Activated CD8-positive, alpha-beta memory T cell treated with anti-CD3 and anti-CD28 coated beads for 1 hour (primary cell): ENCODE data around the gene PLTP.
"Not testable (repeated sequence)": the region's sequence is repeated elsewhere in the genome, so short reads cannot be mapped to it uniquely, and the experiment has no call there.

Experiments
- DNase-seq, 2 donors: peaks; one replicate each; pipeline ENCODE4 v3.0.0-alpha.2; 2020; ENCODE audit warnings: low read depth in 1 of 2; ENCODE audit errors: extremely low read depth in 1 of 2

Gene PLTP, protein sequence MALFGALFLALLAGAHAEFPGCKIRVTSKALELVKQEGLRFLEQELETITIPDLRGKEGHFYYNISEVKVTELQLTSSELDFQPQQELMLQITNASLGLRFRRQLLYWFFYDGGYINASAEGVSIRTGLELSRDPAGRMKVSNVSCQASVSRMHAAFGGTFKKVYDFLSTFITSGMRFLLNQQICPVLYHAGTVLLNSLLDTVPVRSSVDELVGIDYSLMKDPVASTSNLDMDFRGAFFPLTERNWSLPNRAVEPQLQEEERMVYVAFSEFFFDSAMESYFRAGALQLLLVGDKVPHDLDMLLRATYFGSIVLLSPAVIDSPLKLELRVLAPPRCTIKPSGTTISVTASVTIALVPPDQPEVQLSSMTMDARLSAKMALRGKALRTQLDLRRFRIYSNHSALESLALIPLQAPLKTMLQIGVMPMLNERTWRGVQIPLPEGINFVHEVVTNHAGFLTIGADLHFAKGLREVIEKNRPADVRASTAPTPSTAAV

GRCh38 chr20:45911486-45912343, at the start of gene PLTP:
TSS of gene PLTP (minus strand) at chr20:45912155. CDS start at chr20:45911452, 703 bp downstream.
- DNase-seq = no peak

DNA sequence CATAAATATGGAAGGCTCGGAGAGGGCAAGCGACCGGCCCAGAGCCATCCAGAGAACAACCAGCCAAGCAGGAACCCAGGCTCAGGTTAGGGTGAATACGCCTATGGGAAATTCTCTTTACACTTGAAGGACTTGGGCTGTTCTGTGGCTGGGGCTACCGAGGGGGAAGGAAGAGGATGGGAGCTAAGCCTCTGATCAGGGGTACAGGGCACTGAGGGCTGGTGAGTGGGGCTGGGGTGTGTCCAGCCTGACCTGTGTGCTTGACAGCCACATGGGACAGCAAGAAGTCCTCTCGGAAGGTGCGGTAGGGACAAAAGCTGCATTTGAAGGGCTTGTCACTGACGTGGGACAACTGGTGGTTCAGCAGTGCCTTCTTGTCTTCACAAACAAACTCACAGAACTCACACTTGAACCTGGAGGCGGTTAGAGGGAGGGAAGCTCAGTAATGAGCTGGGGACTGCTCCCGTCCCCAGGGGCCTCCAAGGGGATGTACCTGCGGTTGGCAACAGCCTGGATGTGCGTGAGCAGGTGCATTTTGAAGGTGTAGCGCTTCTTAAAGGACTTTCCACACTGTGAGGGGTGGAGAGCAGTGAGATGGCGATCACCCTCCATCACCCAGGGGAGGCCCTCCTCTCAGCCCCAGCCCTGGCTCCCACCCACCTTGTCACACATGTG, 48.1 kb upstream of the PLTP start:
- no peak for DNase-seq

GRCh38 chr20:45959126-45959525, 47.2 kb upstream of the PLTP start:
- DNase-seq = no peak

GRCh38 chr20:45958593-45958992, 46.6 kb upstream of the PLTP start:
- DNase-seq = no peak

DNA sequence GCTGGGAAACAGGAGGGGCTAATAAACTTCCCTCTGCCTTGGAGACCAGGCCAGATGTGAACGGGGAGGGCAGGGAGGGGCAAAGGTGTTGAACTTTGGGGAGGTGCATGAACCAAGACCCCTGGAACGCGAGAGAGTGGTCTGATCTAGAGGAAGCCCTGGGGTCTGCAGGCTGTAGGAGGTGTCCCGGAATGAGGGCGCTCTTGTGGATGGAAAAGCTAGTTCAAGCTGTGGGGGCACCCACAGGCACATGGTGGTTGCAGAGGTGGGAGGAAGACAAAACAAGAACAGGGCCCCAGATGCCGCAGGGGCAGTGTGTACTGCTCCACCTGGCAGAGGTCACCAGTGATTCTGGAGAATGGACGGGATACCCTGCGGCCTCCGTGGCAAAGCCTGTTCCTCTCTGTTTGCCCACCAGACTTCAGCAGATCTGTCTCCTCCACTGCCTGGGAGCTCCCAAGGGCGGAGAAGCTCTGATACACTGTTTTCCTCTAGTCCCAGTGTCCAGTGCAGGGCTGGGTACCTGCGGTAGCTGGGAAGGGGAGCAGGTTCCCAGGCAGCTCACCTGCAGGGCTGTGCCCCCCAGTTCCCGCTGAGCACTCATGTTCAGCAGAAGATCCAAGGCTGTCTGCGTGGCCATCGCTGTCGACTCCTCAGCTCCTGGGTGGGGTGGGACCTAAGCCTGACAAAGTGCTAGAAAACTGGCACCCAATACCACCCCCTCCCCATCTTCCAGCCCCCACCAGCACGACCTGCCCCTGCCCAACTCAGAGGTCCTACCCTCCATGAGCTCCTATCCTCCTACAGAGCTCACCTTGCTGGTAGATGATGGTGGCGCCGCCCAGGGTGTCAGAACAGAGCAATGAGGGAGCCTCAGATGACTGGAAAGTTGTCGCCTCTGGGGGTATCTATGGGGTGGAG, 45.3 kb upstream of the PLTP start:
- no peak for DNase-seq

DNA sequence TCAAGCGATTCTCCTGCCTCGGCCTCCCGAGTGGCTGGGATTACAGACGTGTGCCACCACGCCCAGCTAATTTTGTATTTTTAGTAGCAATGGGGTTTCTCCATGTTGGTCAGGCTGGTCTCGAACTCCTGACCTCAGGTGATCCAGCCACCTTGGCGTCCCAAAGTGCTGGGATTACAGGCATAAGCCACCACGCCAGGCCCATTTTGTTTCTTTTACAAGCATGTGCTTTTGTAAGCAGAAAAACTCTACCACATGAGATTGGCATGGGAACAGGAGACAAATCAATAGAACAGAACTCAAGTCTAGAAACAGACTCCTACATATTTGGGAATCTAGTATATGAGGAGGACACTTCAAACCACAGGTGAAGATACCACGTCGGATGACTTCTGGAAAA, 44.4 kb upstream of the PLTP start:
- not testable (repeated sequence) for DNase-seq

- no peak for DNase-seq
These were observed 41.7 kb upstream of the PLTP start for GRCh38 chr20:45953672-45954071.

- DNase-seq = no peak
These were observed 40.9 kb upstream of the PLTP start for GRCh38 chr20:45952861-45953260.

GRCh38 chr20:45951925-45952834, 40.2 kb upstream of the PLTP start:
- no peak for DNase-seq

GRCh38 chr20:45950330-45950646, 38.3 kb upstream of the PLTP start:
- DNase-seq = no peak

GRCh38 chr20:45949542-45950329, 37.8 kb upstream of the PLTP start:
- DNase-seq = no peak

DNA sequence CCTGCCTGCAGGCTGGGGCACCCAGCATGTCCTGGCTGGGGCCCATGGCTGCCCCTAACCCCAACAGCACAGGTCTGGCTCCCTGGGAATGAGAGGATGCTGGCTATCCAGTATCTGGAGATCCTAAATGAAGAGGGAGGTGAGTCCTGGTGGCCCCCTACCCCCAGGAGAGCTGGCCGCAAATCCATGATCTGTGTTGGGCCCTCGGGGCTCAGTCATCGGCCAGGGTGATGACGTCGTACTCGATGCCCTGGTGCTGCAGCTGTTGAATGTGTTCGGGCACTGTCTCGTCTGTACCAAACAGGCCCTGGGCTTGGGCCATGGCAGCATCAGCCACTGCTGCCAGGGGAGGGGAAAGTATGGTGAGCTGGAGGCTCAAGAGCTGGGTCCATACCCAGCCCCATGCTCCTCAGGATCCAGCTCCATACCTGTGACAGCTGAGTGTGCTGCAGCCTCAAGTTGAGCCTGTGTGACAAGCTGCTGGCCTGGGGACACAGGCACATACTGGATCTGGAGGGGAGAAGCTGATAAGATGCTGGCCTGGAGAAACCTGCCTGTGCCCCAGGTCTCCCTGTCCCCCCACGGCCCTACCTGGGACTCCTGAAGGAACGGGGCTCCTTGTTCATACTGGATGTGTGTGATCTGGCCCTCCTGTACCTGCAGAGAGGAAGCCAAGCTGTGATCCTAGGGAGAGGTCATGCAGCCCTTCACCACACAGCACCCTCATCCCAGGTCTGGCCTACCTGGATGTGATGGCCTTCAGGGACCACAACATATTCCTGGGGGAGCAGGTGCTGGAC, 37.0 kb upstream of the PLTP start:
- no peak for DNase-seq

DNA sequence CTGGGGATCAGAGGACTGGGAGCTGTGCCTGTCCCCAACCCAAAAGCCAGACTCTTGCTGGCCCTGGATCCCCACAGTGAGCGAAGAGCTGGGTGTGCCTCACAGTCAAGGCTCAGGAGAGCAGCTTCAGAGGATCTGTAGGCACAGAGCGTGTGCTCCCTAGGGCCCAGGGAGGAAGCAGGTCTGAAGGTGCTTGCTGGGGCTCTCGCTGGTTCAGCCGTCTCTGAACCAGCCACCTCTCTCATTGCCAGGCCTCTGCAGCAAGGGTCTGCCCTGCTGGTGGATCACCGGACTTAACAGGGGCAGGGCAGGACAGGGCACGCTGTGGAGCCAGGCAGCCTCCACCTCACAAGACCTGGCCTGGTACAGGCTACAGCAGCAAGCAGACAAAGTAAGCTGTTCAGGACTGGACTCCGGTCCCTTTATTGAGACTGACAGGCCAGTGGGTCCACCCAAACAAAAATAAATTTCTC, 36.3 kb upstream of the PLTP start:
- DNase-seq = no peak

DNA sequence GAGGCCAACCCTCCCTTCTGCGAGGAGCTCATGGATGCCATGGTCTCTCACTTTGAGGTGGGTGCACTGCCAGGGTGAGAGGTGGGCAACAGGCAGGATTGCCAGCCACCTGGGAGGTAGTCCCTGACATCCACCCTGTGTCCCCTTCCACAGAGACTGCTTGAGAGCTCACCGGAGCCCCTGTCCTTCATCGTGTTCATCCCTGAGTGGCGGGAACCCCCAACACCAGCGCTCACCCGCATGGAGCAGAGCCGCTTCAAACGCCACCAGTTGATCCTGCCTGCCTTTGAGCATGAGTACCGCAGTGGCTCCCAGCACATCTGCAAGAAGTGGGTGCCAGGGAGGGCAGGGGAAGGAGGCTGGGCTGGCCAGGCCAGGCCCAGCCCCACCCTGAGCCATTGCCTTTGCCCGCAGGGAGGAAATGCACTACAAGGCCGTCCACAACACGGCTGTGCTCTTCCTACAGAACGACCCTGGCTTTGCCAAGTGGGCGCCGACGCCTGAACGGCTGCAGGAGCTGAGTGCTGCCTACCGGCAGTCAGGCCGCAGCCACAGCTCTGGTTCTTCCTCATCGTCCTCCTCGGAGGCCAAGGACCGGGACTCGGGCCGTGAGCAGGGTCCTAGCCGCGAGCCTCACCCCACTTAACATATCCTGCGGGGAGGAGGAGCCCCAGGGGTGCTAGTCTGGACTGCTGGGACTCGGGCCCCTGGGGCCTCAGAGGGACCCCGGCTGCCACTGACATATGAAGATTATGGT, 35.3 kb upstream of the PLTP start:
- DNase-seq = no peak

GRCh38 chr20:45946149-45946970, 34.4 kb upstream of the PLTP start:
- peak in 1 of 2 donors; percentile 34 for DNase-seq

- no peak for DNase-seq
These were observed 33.8 kb upstream of the PLTP start for GRCh38 chr20:45945678-45946148.
